ENCODE data around the gene TMEM151B. TPM values are rescaled to one million over a fixed set of nuclear protein-coding genes. Genes with fewer than 3 reads are reported as not detected.

The TMEM151B gene
- total and polyA plus RNA-seq, 2 of the 13 experiments (the other 11 are each of a cell fraction or from before 2014, with no cell fraction given), result not detected

- no peak for TF ChIP-seq ZBTB1 (CRISPR knock-in tag; IDR thresholded peaks at IDR 0.05; ENCODE audit: borderline replicate concordance)
- TF ChIP-seq ZNF34 (CRISPR knock-in tag; IDR thresholded peaks at IDR 0.05; ENCODE audit: borderline replicate concordance), result no peak
- TF ChIP-seq ZNF317 (CRISPR knock-in tag; IDR thresholded peaks at IDR 0.05), result 0 out of 2 replicates have a peak, but pooled peaks have one; percentile 28
- no peak for TF ChIP-seq ZNF558 (CRISPR knock-in tag; IDR thresholded peaks at IDR 0.05; ENCODE audit: borderline replicate concordance)
- TF ChIP-seq BHLHE40 (IDR thresholded peaks at IDR 0.05; ENCODE audit: low read length), result no peak
- TF ChIP-seq, protein P1, sequence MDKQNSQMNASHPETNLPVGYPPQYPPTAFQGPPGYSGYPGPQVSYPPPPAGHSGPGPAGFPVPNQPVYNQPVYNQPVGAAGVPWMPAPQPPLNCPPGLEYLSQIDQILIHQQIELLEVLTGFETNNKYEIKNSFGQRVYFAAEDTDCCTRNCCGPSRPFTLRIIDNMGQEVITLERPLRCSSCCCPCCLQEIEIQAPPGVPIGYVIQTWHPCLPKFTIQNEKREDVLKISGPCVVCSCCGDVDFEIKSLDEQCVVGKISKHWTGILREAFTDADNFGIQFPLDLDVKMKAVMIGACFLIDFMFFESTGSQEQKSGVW (CRISPR knock-in tag; IDR thresholded peaks at IDR 0.05; ENCODE audit: borderline replicate concordance), result no peak
- no peak for TF ChIP-seq NCOA1 (CRISPR knock-in tag; IDR thresholded peaks at IDR 0.05)
- TF ChIP-seq HBP1 (CRISPR knock-in tag; IDR thresholded peaks at IDR 0.05; ENCODE audit: low read depth), result 0 out of 2 replicates have a peak, but pooled peaks have one; percentile 12
- no peak for TF ChIP-seq ZNF777 (CRISPR knock-in tag; IDR thresholded peaks at IDR 0.05)
- no peak for TF ChIP-seq ZNF792 (CRISPR knock-in tag; IDR thresholded peaks at IDR 0.05)
- no peak for TF ChIP-seq ZNF816 (CRISPR knock-in tag; IDR thresholded peaks at IDR 0.05; ENCODE audit: borderline replicate concordance)
- no peak for TF ChIP-seq ZNF335 (CRISPR knock-in tag; IDR thresholded peaks at IDR 0.05)
- peak; percentile 36; the same call in 1 of the 2 replicates for TF ChIP-seq TARDBP (CRISPR knock-in tag; IDR thresholded peaks at IDR 0.05)
- TF ChIP-seq POLR2AphosphoS5 (IDR thresholded peaks at IDR 0.05; ENCODE audit: low read depth, low read length), result peak; percentile 61
- TF ChIP-seq CCDC6 (CRISPR knock-in tag; IDR thresholded peaks at IDR 0.05), result no peak; the same call in 1 of the 2 replicates
- TF ChIP-seq ZNF660 (CRISPR knock-in tag; IDR thresholded peaks at IDR 0.05; ENCODE audit: borderline replicate concordance, low read depth), result no peak
- TF ChIP-seq ZNF546 (CRISPR knock-in tag; conservative IDR thresholded peaks at IDR 0.05), result no peak
- no peak for TF ChIP-seq ZZZ3 (CRISPR knock-in tag; IDR thresholded peaks at IDR 0.05; ENCODE audit: borderline replicate concordance)
- TF ChIP-seq ZHX2 (IDR thresholded peaks at IDR 0.05; ENCODE audit: low read depth), result no peak
- no peak for TF ChIP-seq ZHX2 (CRISPR knock-in tag; IDR thresholded peaks at IDR 0.05; ENCODE audit: borderline replicate concordance)
Observed at GRCh38 chr6:44254191-44255104, 15.8 kb upstream of the TMEM151B start (continued).

Measured in HepG2 (cell line).